GM19328 (cell line): ENCODE results near the gene GIGYF2.

Experiments
- ATAC-seq: cut with Tn5 transposase; IDR thresholded peaks from one replicate; pipeline ENCODE4 v1.9.1; 2021; ENCODE audit warnings: mild to moderate bottlenecking, moderate library complexity; ENCODE audit not compliant: unreplicated experiment

The GIGYF2 gene

DNA sequence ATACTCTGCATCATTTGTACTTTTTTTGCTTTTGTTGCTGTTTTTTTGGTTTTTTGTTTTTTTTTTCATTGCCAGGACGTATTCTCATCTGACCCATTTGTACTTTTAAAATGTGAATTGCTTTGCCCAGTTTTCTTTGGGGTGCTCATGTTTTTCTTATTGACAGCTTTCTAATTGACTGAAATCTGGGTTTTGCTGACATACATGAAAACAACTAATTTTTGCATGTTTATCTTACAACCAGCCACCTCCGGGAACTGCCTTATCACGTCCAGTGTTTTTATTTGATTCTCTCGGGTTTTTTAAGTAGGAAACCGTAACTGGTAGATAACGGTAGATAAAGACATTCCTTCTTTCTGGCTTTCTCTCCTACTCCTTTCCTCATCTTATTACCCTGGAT, 211.6 kb downstream of the GIGYF2 start:
- ATAC-seq: no peak
